GM23338 (cell line): ENCODE measurements around the gene FAM193B. TPM values are rescaled to one million over a fixed set of nuclear protein-coding genes. Genes with fewer than 3 reads are reported as not detected.
A peak's percentile ranks its signal among the peaks of the same experiment; 100 is the strongest.

Experiments
- ATAC-seq: fragments of 200-7000 bp; cut with Tn5 transposase; 3 replicates; pipeline ENCODE4 v1.9.1; 2020
- DNase-seq: peaks from one replicate; pipeline ENCODE4 v3.0.0-alpha.2; 2015; ENCODE audit warnings: low spot score
- H2AFZ ChIP-seq: fragments of 200-600 bp; sonication (generic); 2 replicates; pipeline ENCODE4 v1.8.0; 2016; ENCODE audit warnings: antibody characterized with exemption, mild to moderate bottlenecking, moderate library complexity
- H3F3A ChIP-seq: fragments of 200-600 bp; sonication (generic); replicated peaks from 2 replicates; pipeline ENCODE4 v1.8.0; 2017; ENCODE audit warnings: antibody characterized with exemption, mixed run types, low read depth
- H3K27ac ChIP-seq: fragments of 200-600 bp; sonication (generic); 2 replicates; pipeline ENCODE4 v1.6.1; 2016; ENCODE audit warnings: low read depth
- H3K27me3 ChIP-seq: fragments of 200-600 bp; sonication (generic); 2 replicates; pipeline ENCODE4 v1.8.0; 2016; ENCODE audit warnings: mild to moderate bottlenecking, mixed run types, moderate library complexity; ENCODE audit not compliant: insufficient read depth
- H3K36me3 ChIP-seq: fragments of 200-600 bp; sonication (generic); 2 replicates; pipeline ENCODE4 v1.8.0; 2016; ENCODE audit warnings: mild to moderate bottlenecking; ENCODE audit not compliant: insufficient read depth
- H3K4me1 ChIP-seq: fragments of 200-600 bp; sonication (generic); 2 replicates; pipeline ENCODE4 v1.8.0; 2016; ENCODE audit warnings: mild to moderate bottlenecking, moderate library complexity; ENCODE audit not compliant: insufficient read depth
- H3K4me2 ChIP-seq: fragments of 200-600 bp; sonication (generic); 2 replicates; pipeline ENCODE4 v1.7.1; 2017; ENCODE audit warnings: mixed run types
- H3K4me3 ChIP-seq: fragments of 200-600 bp; sonication (generic); 2 replicates; pipeline ENCODE4 v1.6.1; 2016; ENCODE audit warnings: mixed run types
- H3K79me2 ChIP-seq: fragments of 200-600 bp; sonication (generic); replicated peaks from 2 replicates; pipeline ENCODE4 v1.8.0; 2017; ENCODE audit warnings: mild to moderate bottlenecking; ENCODE audit not compliant: insufficient read depth
- H3K9me2 ChIP-seq: fragments of 200-600 bp; sonication (generic); 2 replicates; pipeline ENCODE4 v1.8.0; 2017; ENCODE audit not compliant: insufficient read depth
- H4K20me1 ChIP-seq: fragments of 200-600 bp; sonication (generic); replicated peaks from 2 replicates; pipeline ENCODE4 v1.8.0; 2017; ENCODE audit warnings: mild to moderate bottlenecking; ENCODE audit not compliant: insufficient read depth
- H3K27ac Mint-ChIP-seq: 2 replicates; pipeline ENCODE4 v1.8.0; 2020; ENCODE audit warnings: inconsistent platforms, mild to moderate bottlenecking, moderate library complexity, mixed read lengths
- H3K27me3 Mint-ChIP-seq: 3 replicates; pipeline ENCODE4 v1.8.0; 2022; ENCODE audit warnings: low read depth, mild to moderate bottlenecking, moderate library complexity, mixed read lengths, inconsistent platforms; ENCODE audit not compliant: insufficient read depth, poor library complexity
- H3K36me3 Mint-ChIP-seq: 3 replicates; pipeline ENCODE4 v1.8.0; 2021; ENCODE audit warnings: low read depth, mild to moderate bottlenecking, inconsistent platforms, moderate library complexity, mixed read lengths
- H3K4me1 Mint-ChIP-seq: 3 replicates; pipeline ENCODE4 v1.8.0; 2020; ENCODE audit warnings: mild to moderate bottlenecking, inconsistent platforms, mixed read lengths
- H3K4me3 Mint-ChIP-seq: 3 replicates; pipeline ENCODE4 v1.8.0; 2021; ENCODE audit warnings: moderate library complexity, mild to moderate bottlenecking, inconsistent platforms, mixed read lengths
- H3K9me3 Mint-ChIP-seq: 3 replicates; pipeline ENCODE4 v1.8.0; 2020; ENCODE audit warnings: moderate library complexity, mild to moderate bottlenecking, inconsistent platforms, mixed read lengths
- CTCF ChIP-seq, 2 experiments: fragments of 200-600 bp in 1 of 2; sonication (generic) in 1 of 2; conservative IDR thresholded peaks; 2 replicates each; pipeline versions ENCODE4 v1.5.1 to v1.6.1; 2016 to 2017; ENCODE audit warnings: antibody characterized with exemption in 2 of 2, low read depth in 2 of 2, mild to moderate bottlenecking in 2 of 2, moderate library complexity in 1 of 2
- ETS1 ChIP-seq: IDR thresholded peaks from 2 replicates; pipeline ENCODE4 v1.6.1; 2016; ENCODE audit warnings: antibody characterized with exemption
- EZH2 ChIP-seq: fragments of 200-600 bp; sonication (generic); IDR thresholded peaks from one replicate; pipeline ENCODE4 v1.8.0; 2017; ENCODE audit warnings: antibody characterized with exemption, mild to moderate bottlenecking, low read depth; ENCODE audit not compliant: unreplicated experiment
- NANOG ChIP-seq: IDR thresholded peaks from 2 replicates; pipeline ENCODE4 v1.6.1; 2016; ENCODE audit warnings: antibody characterized with exemption, borderline replicate concordance
- POLR2AphosphoS5 ChIP-seq: IDR thresholded peaks from 2 replicates; pipeline ENCODE4 v1.6.1; 2016; ENCODE audit warnings: antibody characterized with exemption, low read depth
- REST ChIP-seq: IDR thresholded peaks from one replicate; pipeline ENCODE4 v1.6.1; 2018; ENCODE audit warnings: antibody characterized with exemption; ENCODE audit not compliant: unreplicated experiment
- ZNF114 ChIP-seq: fragments of 250-450 bp; sonication (Bioruptor Pico); IDR thresholded peaks from 2 replicates; pipeline ENCODE4 v1.5.0; 2020; ENCODE audit warnings: mild to moderate bottlenecking, moderate library complexity
- polyA plus RNA-seq: library from polyadenylated mRNA; unstranded; fragments of >200 nt; fragmentation: Nextera tagmentation; extraction: Ambion mirVana; gene quantifications from 2 replicates; pipeline ENCODE4 v1.2.1, GENCODE V29; 2016
- total RNA-seq: library from RNA; depleted of rRNA; stranded (reverse); fragments of >200 nt; shearing (Covaris generic); gene quantifications from 2 replicates; pipeline ENCODE4 v1.2.3, GENCODE V29; 2014

The FAM193B gene
- total and polyA plus RNA-seq, 2 experiments from 2014 or later: 44.4 to 58.6 TPM

GRCh38 chr5:177497292-177498012 lies 56.9 kb downstream of the FAM193B start, which contains the start of gene PDLIM7:
Gene PDLIM7, minus strand, starts transcription at chr5:177497604. Its CDS starts 1,092 bp downstream, at chr5:177496512.
- Histone ChIP-seq H3K4me2 (peak within 1 kb of the TSS; percentile 99), H3K4me1 (peaks cover 48% of the 10 kb centered on the region), H3K4me3 (peak within 1 kb of the TSS; percentile 83), H3K9me2 (no peaks in the 10 kb centered on the region), H3K27me3 (peaks cover 22% of the 10 kb centered on the region), H3K79me2 (peaks cover 20% of the 10 kb centered on the region), H4K20me1 (no peaks in the 10 kb centered on the region; the same call in none of the 2 replicates), H2AFZ (0 out of 2 replicates have a peak within 1 kb of the TSS, but pooled peaks have one; percentile 52), H3K27ac (peak within 1 kb of the TSS; percentile 98), H3K36me3 (no peaks in the 10 kb centered on the region), H3F3A (peaks cover 42% of the 10 kb centered on the region)
- TF ChIP-seq CTCF (conservative IDR thresholded peaks at IDR 0.05; ENCODE audit: low read depth in 2 of 2): peak in 1 of 2 experiments; percentile 23; a peak in 1 of 4 replicates
- peak; percentile 11; the same call in 1 of the 2 replicates for TF ChIP-seq ETS1
- no peak for TF ChIP-seq EZH2
- TF ChIP-seq POLR2AphosphoS5: peak; percentile 93
- peaks cover 54% of the 10 kb centered on the region for H3K4me1 Mint-ChIP-seq
- peak within 1 kb of the TSS; percentile 97 for H3K27ac Mint-ChIP-seq
- peak within 1 kb of the TSS; percentile 79 for H3K4me3 Mint-ChIP-seq
- peak; percentile 61 for ATAC-seq
- H3K36me3 Mint-ChIP-seq: peaks cover 21% of the 10 kb centered on the region
- DNase-seq: peak; percentile 97
- H3K9me3 Mint-ChIP-seq: no peaks in the 10 kb centered on the region
- peaks cover 40% of the 10 kb centered on the region for H3K27me3 Mint-ChIP-seq

GRCh38 chr5:177496727-177497291 lies 57.6 kb downstream of the FAM193B start:
- Mint-ChIP-seq H3K4me3 (peak overlapping the region; percentile 79), H3K27ac (peak overlapping the region; percentile 97), H3K9me3 (no peaks in the 10 kb centered on the region), H3K4me1 (peaks cover 49% of the 10 kb centered on the region), H3K36me3 (peaks cover 21% of the 10 kb centered on the region), H3K27me3 (peaks cover 41% of the 10 kb centered on the region)
- peak; percentile 42 for ATAC-seq
- Histone ChIP-seq H3F3A (peaks cover 42% of the 10 kb centered on the region), H3K4me1 (peaks cover 46% of the 10 kb centered on the region), H2AFZ (no peak overlapping the region), H3K9me2 (no peaks in the 10 kb centered on the region), H3K27ac (peak overlapping the region; percentile 98), H3K4me2 (peak overlapping the region; percentile 99), H3K36me3 (no peaks in the 10 kb centered on the region), H4K20me1 (no peaks in the 10 kb centered on the region; the same call in none of the 2 replicates), H3K79me2 (peaks cover 20% of the 10 kb centered on the region), H3K27me3 (peaks cover 22% of the 10 kb centered on the region), H3K4me3 (peak overlapping the region; percentile 83)
- TF ChIP-seq POLR2AphosphoS5 (peak; percentile 34; the same call in 1 of the 2 replicates), ZNF114 (no peak), REST (peak; percentile 18), NANOG (no peak)
- DNase-seq: peak; percentile 95
